Naive thymus-derived CD8-positive, alpha-beta T cell (primary cell): ENCODE measurements around the gene UHRF2. TPM values are rescaled to one million over a fixed set of nuclear protein-coding genes. Genes with fewer than 3 reads are reported as not detected.
A peak's percentile ranks its signal among the peaks of the same experiment; 100 is the strongest.
"Not testable (repeated sequence)": the region's sequence is repeated elsewhere in the genome, so short reads cannot be mapped to it uniquely, and the experiment has no call there.

Experiments
- ATAC-seq, 2 donors: fragments of 150-1000 bp; cut with Tn5 transposase in 1 of 2; sonication (Bioruptor Pico), chemical (Tn5 transposase) in 1 of 2; 1 replicate in 1 of 2; 2 replicates in 1 of 2; pipeline ENCODE4 v1.10.0; 2021; ENCODE audit warnings: mild to moderate bottlenecking in 2 of 2, moderate library complexity in 2 of 2
- POLR2A ChIA-PET: fragments of 350-600 bp; sonication (Branson Sonifier 250); formaldehyde crosslinking; loops from one replicate; lab custom pipeline; 2021; ENCODE audit warnings: antibody characterized with exemption; lab: Charles Lee
- DNase-seq, 10 donors: peaks; one replicate each; pipeline versions ENCODE4 v3.0.0 to v3.0.0-alpha.2; 2020 to 2022
- H3K27ac Mint-ChIP-seq, 10 donors: one replicate each; pipeline ENCODE4 v1.8.0; 2020 to 2022; ENCODE audit warnings: mild to moderate bottlenecking in 10 of 10, mixed read lengths in 10 of 10, moderate library complexity in 4 of 10, inconsistent platforms in 1 of 10
- H3K27me3 Mint-ChIP-seq, 5 donors: one replicate each; pipeline ENCODE4 v1.8.0; 2021 to 2022; ENCODE audit warnings: mixed read lengths in 5 of 5
- H3K36me3 Mint-ChIP-seq, 3 donors: one replicate each; pipeline ENCODE4 v1.8.0; 2020 to 2022; ENCODE audit warnings: mixed read lengths in 3 of 3, mild to moderate bottlenecking in 2 of 3, inconsistent platforms in 1 of 3
- H3K4me1 Mint-ChIP-seq, 4 donors: one replicate each; pipeline ENCODE4 v1.8.0; 2021 to 2022; ENCODE audit warnings: mixed read lengths in 4 of 4
- H3K4me3 Mint-ChIP-seq, 10 donors: one replicate each; pipeline ENCODE4 v1.8.0; 2020 to 2022; ENCODE audit warnings: mild to moderate bottlenecking in 10 of 10, mixed read lengths in 10 of 10, moderate library complexity in 6 of 10, inconsistent platforms in 1 of 10
- H3K9me3 Mint-ChIP-seq, 9 donors: one replicate each; pipeline ENCODE4 v1.8.0; 2020 to 2022; ENCODE audit warnings: mixed read lengths in 9 of 9, mild to moderate bottlenecking in 3 of 9, inconsistent platforms in 1 of 9, moderate library complexity in 1 of 9
- polyA plus RNA-seq, 3 donors: library from polyadenylated mRNA; unstranded; fragments of 300-500 nt; fragmentation: Illumina TruSeq; gene quantifications; one replicate each; pipeline ENCODE4 v1.2.3, GENCODE V29; 2021
- total RNA-seq, 8 experiments: library from RNA in 2 of 8; stranded (reverse) in 2 of 8; gene quantifications; one replicate each; pipeline ENCODE4 v1.2.3 and lab custom pipeline; 2021 to 2026

UHRF2 gene
- total and polyA plus RNA-seq, 5 experiments from 2014 or later: 9.4 to 125 (median 13.1) TPM

DNA sequence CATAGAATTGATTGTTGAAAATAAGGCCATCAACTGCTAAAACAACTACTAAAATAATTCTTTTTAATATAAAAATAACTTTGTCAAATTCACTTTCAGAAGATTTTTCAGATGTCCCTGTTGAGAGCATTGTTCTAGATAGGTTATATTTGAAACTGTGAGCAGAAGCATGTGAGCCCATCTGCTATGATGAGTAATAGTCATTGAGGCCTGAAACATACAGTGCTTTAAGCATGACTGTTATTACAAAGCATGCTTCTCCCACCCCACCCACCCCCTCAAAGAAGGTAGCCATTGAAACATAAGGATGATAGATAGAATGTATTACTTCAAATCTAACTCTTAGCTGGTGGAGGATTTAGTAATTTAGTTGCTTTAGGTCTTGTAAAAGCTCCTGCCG is 86.0 kb downstream of the UHRF2 start:
- no peak overlapping the region for H3K4me3 Mint-ChIP-seq
- H3K9me3 Mint-ChIP-seq: no peaks in the 10 kb centered on the region
- ATAC-seq (no peak), DNase-seq (no peak)
- peaks cover 0 to 4% (median 2%) of the 10 kb centered on the region in 4 donors for H3K4me1 Mint-ChIP-seq
- H3K27me3 Mint-ChIP-seq: no peaks in the 10 kb centered on the region
- H3K36me3 Mint-ChIP-seq: peaks cover 5 to 82% (median 30%) of the 10 kb centered on the region in 3 donors
- H3K27ac Mint-ChIP-seq: peak overlapping the region in 4 of 10 donors; percentile 11 to 78 (median 14)
- POLR2A ChIA-PET: interaction anchor here (0.6 kb wide), 1 partner anchor 213 kb away, joined by 5 read pairs; no protein-coding TSS in a partner anchor

DNA sequence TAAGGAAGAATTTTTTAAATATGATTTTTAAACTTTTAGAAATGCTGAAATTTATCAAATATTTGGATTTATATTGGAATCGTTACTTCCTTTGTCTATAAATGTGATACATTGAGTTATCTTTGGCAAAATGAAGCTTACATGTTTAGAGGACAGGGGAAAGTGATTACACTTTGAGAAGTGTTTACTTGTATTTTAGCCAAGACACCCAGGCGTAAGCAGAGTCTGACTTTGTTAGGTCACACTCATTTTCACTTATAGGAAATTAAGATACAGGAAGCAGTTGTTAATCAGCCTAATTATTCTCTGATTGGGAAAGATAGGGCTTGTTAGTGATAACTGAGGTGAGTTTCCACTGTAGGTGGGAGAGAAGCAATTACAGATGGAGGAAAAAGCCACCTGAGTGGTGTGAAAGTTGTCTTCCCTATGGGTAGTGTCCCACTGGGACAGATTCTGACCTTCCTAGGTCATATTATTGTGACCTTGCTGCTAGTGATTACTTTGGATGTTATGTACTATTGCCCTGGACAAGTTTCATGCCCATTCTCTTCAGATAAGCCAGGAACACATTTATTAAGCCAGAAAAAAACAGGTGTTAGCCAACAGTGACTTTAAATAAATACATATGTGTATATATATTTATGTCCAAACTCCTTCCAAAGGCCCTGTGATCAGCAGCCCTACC is 88.7 kb downstream of the UHRF2 start:
- POLR2A ChIA-PET: no interaction called here
- H3K36me3 Mint-ChIP-seq: peaks cover 18 to 92% (median 50%) of the 10 kb centered on the region in 3 donors

DNA sequence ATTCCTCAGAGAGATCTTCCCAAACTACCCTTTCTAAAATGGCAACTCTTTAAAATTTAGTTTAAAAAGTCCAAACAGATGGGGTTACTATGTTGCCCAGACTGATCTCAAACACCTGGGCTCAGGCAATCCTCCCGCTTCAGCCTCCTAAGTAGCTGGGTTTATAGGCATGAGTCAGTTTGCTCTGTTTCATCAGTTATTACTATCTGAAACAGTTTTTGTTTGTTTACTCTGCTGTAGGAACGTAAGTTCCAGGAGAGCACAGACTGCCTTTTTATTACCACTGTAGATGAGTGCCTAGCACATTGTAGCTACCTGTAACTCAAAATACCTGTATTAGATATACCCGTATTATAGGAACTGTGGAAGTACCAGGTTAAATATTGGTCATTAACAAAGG is 89.4 kb downstream of the UHRF2 start:
- H3K4me3 Mint-ChIP-seq: no peak overlapping the region
- peak overlapping the region in 3 of 10 donors; percentile 2 to 54 (median 4) for H3K27ac Mint-ChIP-seq
- ATAC-seq (no peak), DNase-seq (no peak)
- no peaks in the 10 kb centered on the region for H3K9me3 Mint-ChIP-seq
- H3K27me3 Mint-ChIP-seq: no peaks in the 10 kb centered on the region
- POLR2A ChIA-PET: no interaction called here
- H3K4me1 Mint-ChIP-seq: peaks cover 0 to 3% (median 2%) of the 10 kb centered on the region in 4 donors
- peaks cover 14 to 90% (median 55%) of the 10 kb centered on the region in 3 donors for H3K36me3 Mint-ChIP-seq

More for the DNA sequence above, 88.7 kb downstream of the UHRF2 start:
- no peaks in the 10 kb centered on the region for H3K9me3 Mint-ChIP-seq
- H3K4me3 Mint-ChIP-seq: no peak overlapping the region
- DNase-seq: no peak
- peaks cover 0 to 4% (median 2%) of the 10 kb centered on the region in 4 donors for H3K4me1 Mint-ChIP-seq
- H3K27ac Mint-ChIP-seq: peak overlapping the region in 5 of 10 donors; percentile 26 to 64 (median 41)
- ATAC-seq: no peak
- no peaks in the 10 kb centered on the region for H3K27me3 Mint-ChIP-seq

DNA sequence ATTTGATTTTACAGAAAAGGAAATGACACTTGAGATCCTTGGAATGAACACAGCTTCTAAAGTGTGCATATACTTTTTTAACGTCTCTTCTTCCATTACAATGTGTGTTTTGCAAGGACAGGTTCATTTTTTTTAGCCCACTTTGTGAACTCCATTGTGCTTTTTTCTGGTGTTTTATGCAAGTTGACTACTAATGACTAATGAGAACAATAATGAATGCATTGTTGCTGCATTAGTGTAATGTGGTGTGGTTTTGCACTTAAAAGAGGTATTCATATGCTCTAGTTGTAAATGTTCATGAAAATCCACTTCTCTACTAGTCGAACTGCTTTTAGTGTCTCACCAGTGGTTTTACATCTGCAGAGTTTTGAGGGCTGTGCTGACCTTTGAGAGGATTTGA is 93.6 kb downstream of the UHRF2 start:
- POLR2A ChIA-PET: no interaction called here
- Mint-ChIP-seq H3K27ac (peak overlapping the region in 1 of 10 donors; percentile 77), H3K9me3 (peaks cover 0 to 3% (median 0%) of the 10 kb centered on the region in 9 donors), H3K27me3 (no peaks in the 10 kb centered on the region), H3K4me1 (peaks cover 0 to 2% (median 0%) of the 10 kb centered on the region in 4 donors), H3K4me3 (no peak overlapping the region), H3K36me3 (peaks cover 19 to 71% (median 56%) of the 10 kb centered on the region in 3 donors)
- ATAC-seq: no peak
- no peak for DNase-seq

DNA sequence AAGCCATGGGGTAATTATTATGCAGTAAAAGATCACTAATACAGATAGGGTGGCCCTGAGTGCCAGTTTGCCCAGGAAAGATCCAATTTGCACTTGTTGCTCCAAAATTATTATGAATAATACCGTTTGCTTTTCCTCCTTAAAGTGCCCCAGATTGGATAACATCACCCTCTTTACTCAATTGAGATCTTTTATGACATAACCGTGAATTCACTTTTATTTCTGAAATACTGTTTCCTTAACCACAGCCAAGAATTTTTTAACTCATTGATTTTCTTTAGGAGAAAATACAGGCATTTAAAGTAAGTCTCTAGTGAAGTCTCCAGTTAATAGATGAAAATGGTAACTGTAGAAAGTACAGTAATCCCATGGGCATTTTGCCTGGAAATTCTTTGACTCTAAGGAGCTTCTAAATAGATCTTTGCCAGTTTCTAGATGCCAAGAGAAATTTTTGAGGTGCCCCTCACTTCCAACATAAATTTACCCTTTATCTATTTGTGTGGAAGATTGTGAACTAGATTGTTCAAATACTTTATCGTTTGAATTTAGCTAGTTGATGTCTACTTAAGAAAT is 99.2 kb downstream of the UHRF2 start:
- POLR2A ChIA-PET: no interaction called here
- ATAC-seq (no peak), DNase-seq (no peak)
- H3K4me1 Mint-ChIP-seq: peaks cover 0 to 2% (median under 1%) of the 10 kb centered on the region in 4 donors
- H3K4me3 Mint-ChIP-seq: no peak overlapping the region
- peak overlapping the region in 1 of 10 donors; percentile 27 for H3K27ac Mint-ChIP-seq
- peaks cover 0 to 7% (median 3%) of the 10 kb centered on the region in 9 donors for H3K9me3 Mint-ChIP-seq
- H3K36me3 Mint-ChIP-seq: peaks cover 11 to 28% (median 23%) of the 10 kb centered on the region in 3 donors
- H3K27me3 Mint-ChIP-seq: no peaks in the 10 kb centered on the region

DNA sequence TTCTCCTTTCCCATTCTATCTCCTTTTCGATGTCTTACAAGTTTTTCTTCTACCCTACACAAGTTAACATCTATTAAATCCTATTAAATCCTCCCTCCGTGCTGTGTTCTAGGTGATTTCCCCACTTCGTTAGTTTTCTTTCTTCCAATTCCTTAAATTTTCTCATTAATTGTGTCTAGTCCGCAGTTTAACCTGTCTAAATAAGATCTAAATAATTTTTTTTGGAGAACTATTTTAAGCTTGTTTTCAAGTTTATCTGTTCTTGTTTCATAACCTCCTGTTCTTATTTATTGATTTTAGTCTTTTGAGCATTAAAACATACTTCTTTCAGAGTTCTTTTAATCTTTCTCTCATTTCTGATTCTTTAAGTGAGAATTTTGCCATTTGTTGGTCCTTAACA is 109.3 kb downstream of the UHRF2 start:
- no peak overlapping the region for H3K27ac Mint-ChIP-seq
- H3K9me3 Mint-ChIP-seq: peaks cover 3 to 26% (median 10%) of the 10 kb centered on the region in 9 donors
- H3K4me1 Mint-ChIP-seq: no peaks in the 10 kb centered on the region
- DNase-seq (no peak), ATAC-seq (no peak)
- POLR2A ChIA-PET: no interaction called here
- no peak overlapping the region for H3K4me3 Mint-ChIP-seq
- H3K36me3 Mint-ChIP-seq: peaks cover 18 to 45% (median 41%) of the 10 kb centered on the region in 3 donors
- no peaks in the 10 kb centered on the region for H3K27me3 Mint-ChIP-seq

DNA sequence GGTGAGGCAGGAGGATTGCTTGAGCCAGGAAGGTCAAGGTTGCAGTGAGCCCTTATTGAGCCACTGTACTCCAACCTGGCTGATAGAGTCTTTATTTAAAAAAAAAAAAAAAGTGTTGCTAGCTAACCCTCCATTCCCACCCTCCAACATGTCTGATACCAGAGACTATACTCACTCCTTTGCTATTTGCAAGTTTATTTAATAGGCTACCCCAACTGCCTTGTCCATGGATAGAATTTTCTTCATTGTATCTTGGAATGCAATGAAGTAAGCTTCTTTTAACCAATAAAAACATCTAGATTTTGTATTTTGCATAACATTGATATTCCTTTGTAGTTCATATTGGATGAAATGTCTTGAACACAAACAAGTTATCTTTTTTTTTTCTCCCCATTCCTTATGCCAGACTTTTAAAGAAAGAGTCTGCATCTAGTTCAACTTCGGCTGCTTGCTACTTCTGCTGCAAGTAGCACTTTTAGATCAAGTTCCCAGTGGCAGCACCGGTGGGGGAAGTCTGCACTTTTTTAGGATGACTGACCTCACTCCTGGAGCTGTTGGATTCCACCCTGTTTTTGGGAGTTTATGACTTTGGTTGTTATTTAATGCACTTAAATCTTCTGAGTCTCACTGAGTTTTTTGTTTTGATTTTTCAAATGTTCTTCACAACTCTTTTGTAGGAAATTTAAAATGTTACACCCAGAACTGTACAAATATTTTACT is 112.5 kb downstream of the UHRF2 start:
- ATAC-seq: no peak
- Mint-ChIP-seq H3K4me1 (no peaks in the 10 kb centered on the region), H3K4me3 (no peak overlapping the region), H3K36me3 (peaks cover 18 to 34% (median 27%) of the 10 kb centered on the region in 3 donors), H3K27me3 (no peaks in the 10 kb centered on the region), H3K9me3 (peaks cover 3 to 26% (median 10%) of the 10 kb centered on the region in 9 donors), H3K27ac (no peak overlapping the region)
- POLR2A ChIA-PET: interaction anchor here (0.7 kb wide), 2 partner anchors 79 to 236 kb away, joined by 3 to 4 read pairs; no protein-coding TSS in a partner anchor
- DNase-seq: no peak

DNA sequence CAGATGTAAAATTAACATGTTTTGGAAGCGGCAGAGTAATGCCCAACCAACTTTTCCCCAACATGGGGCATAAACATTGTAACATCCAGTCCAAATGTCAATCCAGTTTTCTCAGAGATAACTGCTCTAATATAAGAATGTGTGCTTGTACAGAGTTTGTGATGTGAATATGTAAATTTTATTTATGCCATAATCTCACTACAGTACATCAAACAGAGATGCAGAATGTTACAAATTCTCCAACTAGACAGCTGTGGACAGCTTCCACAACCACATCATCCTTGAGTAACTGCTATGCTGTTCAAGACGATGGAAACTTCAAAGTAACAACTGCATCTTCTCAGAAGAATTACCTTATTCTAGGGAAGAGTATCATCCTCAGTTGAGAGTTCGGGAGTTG is 122.6 kb downstream of the UHRF2 start:
- H3K9me3 Mint-ChIP-seq: no peaks in the 10 kb centered on the region
- POLR2A ChIA-PET: no interaction called here
- H3K27me3 Mint-ChIP-seq: peaks cover 0 to 9% (median 5%) of the 10 kb centered on the region in 5 donors
- no peak for ATAC-seq
- no peaks in the 10 kb centered on the region for H3K36me3 Mint-ChIP-seq
- no peak for DNase-seq
- no peak overlapping the region for H3K27ac Mint-ChIP-seq
- no peaks in the 10 kb centered on the region for H3K4me1 Mint-ChIP-seq
- H3K4me3 Mint-ChIP-seq: no peak overlapping the region

DNA sequence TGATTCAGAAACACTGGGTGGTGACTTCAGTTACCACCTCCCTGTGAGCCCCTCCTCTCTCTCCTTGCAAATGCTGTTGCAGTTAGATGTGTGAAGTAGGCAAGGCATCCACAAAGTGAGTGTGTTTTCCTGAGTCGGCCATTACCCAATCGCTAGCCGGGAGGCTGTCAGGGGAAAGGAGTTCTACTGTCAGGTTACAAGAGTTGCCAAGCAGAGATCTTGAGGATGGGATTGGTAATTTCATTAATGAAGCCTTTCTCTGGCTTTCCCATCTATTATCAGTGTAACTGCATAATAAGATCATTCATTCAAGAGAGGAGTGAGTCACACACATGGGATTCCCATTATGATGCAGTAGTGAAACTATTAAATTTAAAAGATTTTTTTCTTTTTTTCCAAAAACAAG is 125.7 kb downstream of the UHRF2 start:
- no peaks in the 10 kb centered on the region for H3K4me1 Mint-ChIP-seq
- H3K36me3 Mint-ChIP-seq: no peaks in the 10 kb centered on the region
- H3K4me3 Mint-ChIP-seq: no peak overlapping the region
- peaks cover 0 to 9% (median 6%) of the 10 kb centered on the region in 5 donors for H3K27me3 Mint-ChIP-seq
- H3K27ac Mint-ChIP-seq: no peak overlapping the region
- ATAC-seq: no peak
- POLR2A ChIA-PET: no interaction called here
- no peak for DNase-seq
- H3K9me3 Mint-ChIP-seq: no peaks in the 10 kb centered on the region

DNA sequence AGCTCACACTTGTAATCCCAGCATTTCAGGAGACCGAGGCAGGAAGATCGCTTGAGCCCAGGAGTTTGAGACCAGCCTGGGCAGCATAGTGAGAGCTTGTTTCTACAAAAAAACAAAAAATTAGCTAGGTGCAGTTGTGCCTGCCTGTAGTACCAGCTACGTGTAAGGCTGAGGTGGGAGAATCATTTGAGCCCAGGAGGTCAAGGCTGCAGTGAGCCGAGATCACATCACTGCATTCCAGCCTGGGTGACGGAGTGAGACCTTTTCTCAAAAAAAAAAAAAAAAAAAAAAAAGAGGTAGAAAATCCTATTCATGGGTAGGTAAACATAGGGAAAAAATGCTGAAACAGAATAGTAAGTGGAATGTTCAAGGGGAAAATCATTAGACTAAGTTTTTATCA is 129.6 kb downstream of the UHRF2 start:
- POLR2A ChIA-PET, H3K4me3 Mint-ChIP-seq, DNase-seq, H3K36me3 Mint-ChIP-seq, H3K9me3 Mint-ChIP-seq, H3K4me1 Mint-ChIP-seq, H3K27me3 Mint-ChIP-seq, ATAC-seq: not testable (repeated sequence)
- H3K27ac Mint-ChIP-seq: peak overlapping the region in 1 of 10 donors; percentile 7

DNA sequence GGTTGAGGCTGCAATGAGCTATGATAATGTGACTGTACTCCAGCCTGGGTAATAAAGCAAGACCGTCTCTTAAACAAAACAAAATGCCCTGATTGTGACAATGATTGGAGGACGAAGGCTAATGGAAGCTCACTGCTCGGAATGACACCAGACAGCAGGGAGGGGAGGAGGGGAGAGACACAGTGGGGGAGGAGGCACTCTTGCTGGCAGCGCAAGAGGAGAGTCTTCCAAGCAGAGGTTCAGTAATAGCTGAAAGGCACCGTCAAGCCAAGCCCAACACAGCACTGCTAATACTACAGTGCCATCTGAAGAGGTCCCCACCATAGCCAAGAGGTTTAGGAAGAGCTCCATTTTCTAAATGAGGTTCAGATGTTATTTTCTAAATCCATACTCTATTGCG is 130.2 kb downstream of the UHRF2 start:
- H3K4me3 Mint-ChIP-seq: no peak overlapping the region

DNA sequence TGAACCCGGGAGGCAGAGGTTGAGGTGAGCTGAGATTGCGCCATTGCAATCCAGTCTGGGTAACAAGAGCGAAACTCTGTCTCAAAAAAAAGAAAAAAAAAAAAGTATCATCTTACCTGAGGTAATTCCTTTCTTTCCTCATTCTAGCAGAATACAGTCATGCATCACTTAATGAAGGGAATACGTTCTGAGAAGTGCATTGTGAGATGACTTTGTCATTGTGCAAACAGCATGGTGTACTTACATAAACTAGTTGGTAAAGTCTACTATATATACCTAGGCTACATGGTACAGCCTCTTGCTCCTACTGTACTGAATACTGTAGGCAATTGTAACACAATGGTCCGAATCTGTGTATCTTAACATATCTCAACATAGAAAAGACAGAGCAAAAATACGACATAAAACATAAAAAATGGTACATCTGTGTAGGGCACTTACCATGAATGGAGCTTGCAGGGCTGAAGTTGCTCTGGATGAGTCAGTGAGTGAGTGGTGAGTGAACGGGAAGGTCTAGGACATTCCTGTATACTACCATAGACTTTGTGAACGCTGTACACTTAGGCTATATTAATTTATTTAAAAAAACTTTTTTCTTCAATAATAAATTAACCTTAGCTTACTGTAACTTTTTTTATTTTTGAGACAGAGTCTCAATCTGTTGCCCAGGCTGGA is 132.2 kb downstream of the UHRF2 start:
- peaks cover 0 to 2% (median 0%) of the 10 kb centered on the region in 5 donors for H3K27me3 Mint-ChIP-seq
- ATAC-seq (no peak), DNase-seq (no peak)
- H3K4me1 Mint-ChIP-seq: no peaks in the 10 kb centered on the region
- POLR2A ChIA-PET: no interaction called here
- H3K9me3 Mint-ChIP-seq: no peaks in the 10 kb centered on the region
- H3K27ac Mint-ChIP-seq: no peak overlapping the region
- no peaks in the 10 kb centered on the region for H3K36me3 Mint-ChIP-seq
- no peak overlapping the region for H3K4me3 Mint-ChIP-seq

More for the DNA sequence above, 130.2 kb downstream of the UHRF2 start:
- no peak for ATAC-seq
- H3K27me3 Mint-ChIP-seq: peaks cover 0 to 4% (median 2%) of the 10 kb centered on the region in 5 donors
- POLR2A ChIA-PET: no interaction called here
- peak overlapping the region in 1 of 10 donors; percentile 7 for H3K27ac Mint-ChIP-seq
- H3K9me3 Mint-ChIP-seq: no peaks in the 10 kb centered on the region
- DNase-seq: no peak
- H3K4me1 Mint-ChIP-seq: no peaks in the 10 kb centered on the region
- no peaks in the 10 kb centered on the region for H3K36me3 Mint-ChIP-seq
